ENCODE results near the gene SLC28A1.
"Not testable (repeated sequence)": the region's sequence is repeated elsewhere in the genome, so short reads cannot be mapped to it uniquely, and the experiment has no call there.

Gene SLC28A1

GRCh38 chr15:84976746-84977345 is 92.4 kb downstream of the SLC28A1 start:
- DNase-seq, result no peak

GRCh38 chr15:84979651-84980050 is 95.2 kb downstream of the SLC28A1 start:
- DNase-seq, result no peak

- peak; percentile 83 for DNase-seq
Observed at GRCh38 chr15:84980196-84981053, 96.0 kb downstream of the SLC28A1 start.

- DNase-seq, result peak; percentile 96
Observed at GRCh38 chr15:84981054-84981710, 96.7 kb downstream of the SLC28A1 start.

- DNase-seq, result peak; percentile 65
Observed at GRCh38 chr15:84981711-84982300, 97.3 kb downstream of the SLC28A1 start, which contains the start of gene PDE8A. TSS of gene PDE8A (plus strand) at chr15:84981856. CDS start at chr15:84982163, 307 bp downstream.

- DNase-seq, result peak; percentile 48
Observed at GRCh38 chr15:84982301-84982920, 97.9 kb downstream of the SLC28A1 start.

- DNase-seq, result no peak
Observed at GRCh38 chr15:84983294-84983693, 98.8 kb downstream of the SLC28A1 start.

- no peak for DNase-seq
Observed at GRCh38 chr15:84983711-84984110, 99.2 kb downstream of the SLC28A1 start.

GRCh38 chr15:84985158-84985557 is 100.7 kb downstream of the SLC28A1 start:
- DNase-seq, result no peak

GRCh38 chr15:84987351-84987750 is 102.9 kb downstream of the SLC28A1 start:
- DNase-seq, result not testable (repeated sequence)

- no peak for DNase-seq
Observed at GRCh38 chr15:84987949-84988624, 103.6 kb downstream of the SLC28A1 start.

- no peak for DNase-seq
Observed at GRCh38 chr15:84988909-84989644, 104.6 kb downstream of the SLC28A1 start.

GRCh38 chr15:84990507-84990906 is 106.0 kb downstream of the SLC28A1 start:
- DNase-seq, result no peak

- DNase-seq, result no peak
Observed at GRCh38 chr15:84991014-84991712, 106.7 kb downstream of the SLC28A1 start.

- DNase-seq, result peak; percentile 74
Observed at GRCh38 chr15:84992157-84992944, 107.9 kb downstream of the SLC28A1 start.
